Stimulated activated CD8-positive, alpha-beta memory T cell treated with anti-CD3 and anti-CD28 coated beads, Interleukin-7, amount 100 ng/mL, for 4 hours (primary cell): ENCODE results near the gene C1orf21.

Experiments used
- DNase-seq, 2 donors: peaks; one replicate each; pipeline ENCODE4 v3.0.0-alpha.2; 2020; ENCODE audit warnings: low read depth in 2 of 2

The C1orf21 gene

GRCh38 chr1:184485751-184486723, 99.2 kb downstream of the C1orf21 start:
- no peak for DNase-seq

DNA sequence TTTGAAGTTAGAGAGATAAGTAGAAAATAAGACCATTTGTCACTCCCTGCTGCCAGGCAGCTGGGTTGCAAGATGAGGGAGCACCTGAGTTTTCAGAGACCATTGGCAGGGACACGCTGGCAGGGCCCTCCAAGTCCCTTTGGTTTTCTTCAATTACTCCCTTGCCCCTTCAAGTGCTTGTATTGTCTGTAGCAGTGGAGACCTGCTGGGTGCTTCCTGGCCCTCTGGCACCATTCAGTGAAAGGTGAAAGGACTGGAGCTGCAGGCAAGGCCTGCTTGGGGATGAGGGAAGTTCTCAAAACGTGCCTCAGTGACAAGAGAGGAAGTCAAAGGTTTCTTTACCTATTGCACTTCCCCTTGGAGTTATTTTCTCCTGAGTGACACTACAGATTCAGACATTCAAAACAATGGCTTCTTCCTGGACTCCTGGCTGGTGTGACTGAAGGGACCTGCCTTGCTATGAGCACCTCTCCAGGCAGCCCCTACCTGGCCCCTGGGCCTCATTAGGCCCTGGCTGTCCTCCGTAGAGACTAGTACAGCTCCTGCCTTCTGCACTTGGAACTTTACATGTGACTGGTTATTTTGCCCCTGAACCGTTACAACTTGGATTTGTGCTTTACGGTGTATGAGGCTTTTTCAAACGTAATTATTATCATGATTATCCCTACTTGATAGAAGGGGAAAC, 100.1 kb downstream of the C1orf21 start:
- DNase-seq: no peak

DNA sequence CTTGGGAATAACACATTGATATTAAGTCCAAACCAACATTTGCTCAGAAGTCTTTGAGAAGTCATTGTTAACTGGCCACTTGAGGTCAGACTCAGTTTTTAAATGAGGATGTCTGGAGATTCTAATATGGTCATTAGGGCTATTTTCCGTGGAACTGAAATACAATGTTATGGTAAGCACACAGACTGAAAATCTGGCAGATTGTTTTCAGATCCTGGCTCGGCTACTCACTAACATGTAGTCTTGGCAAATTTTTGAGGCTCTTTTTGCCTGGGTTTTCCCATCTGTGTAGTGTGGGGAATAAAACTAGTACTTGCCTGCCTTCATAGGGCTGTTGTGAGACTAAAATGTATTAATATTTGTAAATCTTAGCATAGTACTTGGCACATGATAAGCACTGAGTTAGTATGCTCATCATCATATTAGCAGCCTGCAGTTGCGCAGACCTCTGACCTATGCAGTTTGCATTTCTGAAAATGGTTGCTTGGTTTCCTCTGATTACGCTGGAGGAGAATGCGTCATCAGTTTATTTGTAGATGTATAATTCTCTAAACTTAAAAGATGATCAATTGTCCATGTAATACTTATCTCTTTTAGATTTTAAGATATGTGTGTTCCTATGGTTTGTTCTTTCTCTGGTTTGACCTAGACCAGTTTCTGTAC, 100.8 kb downstream of the C1orf21 start:
- no peak for DNase-seq

DNA sequence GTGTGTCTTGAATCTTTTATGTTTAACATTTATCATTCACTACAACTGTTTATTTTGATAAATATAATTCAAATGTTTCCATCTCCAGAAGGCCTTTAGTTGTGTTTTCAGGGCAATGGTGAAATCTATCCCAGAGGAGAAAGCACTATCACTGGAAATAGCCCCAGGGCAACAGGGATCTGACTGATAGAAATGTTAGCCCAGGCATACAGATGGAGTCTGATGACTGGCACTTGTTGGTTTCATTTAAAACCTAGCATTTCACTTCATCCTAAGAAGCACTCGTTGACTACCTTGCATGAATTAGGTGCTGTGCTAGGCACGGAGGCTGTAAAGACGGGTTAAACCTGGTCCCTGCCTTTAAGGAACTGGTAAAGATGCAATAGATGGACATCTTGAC, 103.1 kb downstream of the C1orf21 start:
- no peak for DNase-seq

GRCh38 chr1:184492536-184492935, 105.7 kb downstream of the C1orf21 start:
- no peak for DNase-seq

DNA sequence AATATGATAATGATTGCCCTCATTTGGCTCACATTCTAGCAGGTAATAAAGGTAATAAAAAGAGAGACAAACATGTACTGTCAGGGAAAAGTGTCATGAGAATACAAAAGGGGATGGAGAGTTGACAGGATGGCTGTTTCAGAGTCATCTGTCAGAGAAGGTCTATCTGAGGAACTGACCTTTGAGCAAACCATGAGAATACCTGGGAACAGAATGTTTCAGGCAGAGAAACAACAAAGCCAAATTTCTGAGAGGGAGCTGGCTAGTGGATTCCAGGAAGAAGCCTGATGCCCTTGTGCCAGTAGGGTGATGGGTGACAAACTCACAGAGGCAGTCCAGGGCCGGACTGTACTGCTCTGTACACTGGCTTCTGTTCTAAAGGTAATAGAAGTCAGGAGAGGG, 107.2 kb downstream of the C1orf21 start:
- no peak for DNase-seq

- no peak for DNase-seq
Measured at GRCh38 chr1:184494929-184495328, 108.1 kb downstream of the C1orf21 start.

- DNase-seq: no peak
Measured at GRCh38 chr1:184497959-184498723, 111.3 kb downstream of the C1orf21 start.

GRCh38 chr1:184499616-184500015, 112.8 kb downstream of the C1orf21 start:
- DNase-seq: no peak

- DNase-seq: no peak
Measured at GRCh38 chr1:184502161-184502560, 115.3 kb downstream of the C1orf21 start.

DNA sequence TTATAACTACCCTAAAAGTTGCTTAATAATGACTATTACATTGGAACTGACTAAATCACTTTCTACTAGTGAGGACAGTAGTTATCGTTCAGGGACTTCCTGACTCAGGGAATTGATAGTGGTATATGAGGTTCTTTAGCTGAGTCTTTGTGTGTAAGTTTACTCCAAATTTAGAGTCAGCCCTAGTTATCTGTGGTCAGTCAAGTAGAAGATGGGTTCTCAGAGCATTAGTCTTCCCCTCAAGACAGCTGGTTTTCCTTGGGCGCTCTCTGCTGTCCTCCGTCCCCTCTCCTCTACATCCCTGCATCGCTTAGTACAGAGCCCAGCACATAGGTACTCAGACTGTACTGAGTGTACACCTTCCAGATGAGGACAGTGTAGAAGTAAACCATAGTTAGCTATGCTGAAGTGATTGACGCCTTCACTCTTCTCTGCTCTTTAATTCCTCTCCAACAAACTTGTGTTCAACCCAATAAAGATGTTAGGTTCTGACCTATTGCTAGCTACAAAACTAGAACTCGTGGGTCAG, 116.5 kb downstream of the C1orf21 start:
- no peak for DNase-seq

GRCh38 chr1:184504040-184504954, 117.5 kb downstream of the C1orf21 start:
- no peak for DNase-seq

GRCh38 chr1:184504955-184505338, 118.1 kb downstream of the C1orf21 start:
- no peak for DNase-seq

- no peak for DNase-seq
Measured at GRCh38 chr1:184506481-184506880, 119.7 kb downstream of the C1orf21 start.

DNA sequence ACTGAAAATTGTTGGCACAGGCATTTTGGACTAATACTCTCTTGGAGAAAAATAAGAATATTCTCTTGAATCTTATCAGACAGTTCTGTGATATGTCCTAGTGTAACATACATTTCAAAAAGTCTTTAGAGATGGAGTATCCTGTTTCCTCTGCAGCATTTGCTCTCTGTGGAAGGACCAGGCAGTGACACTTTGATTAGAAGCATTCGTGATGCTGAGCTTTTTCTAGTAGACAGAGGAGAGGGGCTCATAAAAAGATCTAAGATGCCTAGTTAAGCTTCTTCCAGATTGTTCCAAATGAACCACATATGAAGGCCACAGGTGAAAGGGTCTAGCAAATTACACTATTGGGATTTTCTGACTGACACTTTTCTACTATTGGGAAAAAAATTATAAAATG, 120.3 kb downstream of the C1orf21 start:
- no peak for DNase-seq

GRCh38 chr1:184507604-184508280, 120.9 kb downstream of the C1orf21 start:
- DNase-seq: no peak

GRCh38 chr1:184509105-184509504, 122.3 kb downstream of the C1orf21 start:
- no peak for DNase-seq

DNA sequence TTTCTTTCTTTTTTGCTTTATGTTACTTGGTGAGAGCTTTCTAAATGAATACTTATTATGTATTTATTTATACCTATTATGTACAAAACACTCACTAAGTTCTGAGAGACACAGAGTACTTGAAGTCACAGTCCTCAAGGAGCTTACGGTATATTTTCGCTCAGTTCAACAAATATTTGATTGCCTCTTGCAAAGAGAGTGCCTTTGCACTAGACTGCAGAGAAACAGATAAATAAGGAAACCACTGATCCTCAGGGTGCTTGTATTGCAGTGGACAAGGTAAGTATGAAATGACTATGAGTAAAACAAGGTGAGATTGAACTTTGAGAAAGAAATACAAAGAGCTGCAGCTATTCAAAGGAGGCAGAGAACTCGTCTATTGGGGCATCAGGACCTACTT, 123.3 kb downstream of the C1orf21 start:
- DNase-seq: no peak

DNA sequence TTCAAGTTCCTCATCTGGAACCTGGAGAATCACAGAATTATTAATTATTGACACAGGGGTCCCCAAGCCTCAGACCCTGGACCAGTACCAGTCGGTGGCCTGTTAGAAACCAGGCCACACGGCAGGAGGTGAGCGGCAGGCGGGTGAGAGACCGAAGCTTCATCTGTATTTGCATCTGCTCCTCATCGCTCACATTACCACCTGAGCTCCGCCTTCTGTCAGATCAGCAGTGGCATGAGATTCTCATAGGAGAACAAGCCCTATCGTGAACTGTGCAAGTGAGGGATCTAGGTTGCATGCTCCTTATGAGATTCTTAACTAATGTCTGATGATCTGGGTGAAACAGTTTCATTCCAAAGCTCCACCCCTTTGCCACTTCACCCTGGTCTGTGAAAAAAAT, 125.9 kb downstream of the C1orf21 start:
- DNase-seq: no peak

- DNase-seq: no peak
Measured at GRCh38 chr1:184513421-184513820, 126.6 kb downstream of the C1orf21 start.
